ENCODE results near the gene RTN4R.

GRCh38 chr22:20223421-20224255 lies 44.5 kb downstream of the RTN4R start:
- TF ChIP-seq EZH2 (IDR thresholded peaks at IDR 0.05; ENCODE audit: borderline replicate concordance, insufficient read depth, low read depth, low read length, poor library complexity, severe bottlenecking) (no peak), CTCF (IDR thresholded peaks at IDR 0.05) (no peak)
